Natural killer cell treated with Interleukin-12 subunit alpha and Interleukin-12 subunit beta and Interleukin-15 and Interleukin-18, amount 100 ng/mL, for 72 hours (primary cell): ENCODE data around the gene TANC2. TPM values are rescaled to one million over a fixed set of nuclear protein-coding genes. Genes with fewer than 3 reads are reported as not detected.
"Not testable (repeated sequence)": the region's sequence is repeated elsewhere in the genome, so short reads cannot be mapped to it uniquely, and the experiment has no call there.

Experiments
- ATAC-seq, 2 donors: fragments of 150-1000 bp; cut with Tn5 transposase in 1 of 2; sonication (Bioruptor Pico), chemical (Tn5 transposase) in 1 of 2; 2 replicates each; pipeline ENCODE4 v1.10.0; 2021
- DNase-seq: peaks from one replicate; pipeline ENCODE4 v3.0.0; 2022; ENCODE audit warnings: low spot score
- H3K27ac Mint-ChIP-seq, 2 donors: 1 replicate in 1 of 2; 2 replicates in 1 of 2; pipeline ENCODE4 v1.8.0; 2022; ENCODE audit warnings: mixed read lengths in 2 of 2, mild to moderate bottlenecking in 1 of 2, moderate library complexity in 1 of 2
- H3K27me3 Mint-ChIP-seq, 2 donors: 1 replicate in 1 of 2; 2 replicates in 1 of 2; pipeline ENCODE4 v1.8.0; 2022; ENCODE audit warnings: mixed read lengths in 2 of 2
- H3K36me3 Mint-ChIP-seq: one replicate; pipeline ENCODE4 v1.8.0; 2022; ENCODE audit warnings: mixed read lengths
- H3K4me1 Mint-ChIP-seq, 2 donors: 1 replicate in 1 of 2; 2 replicates in 1 of 2; pipeline ENCODE4 v1.8.0; 2022; ENCODE audit warnings: low read depth in 2 of 2, mixed read lengths in 2 of 2, mild to moderate bottlenecking in 1 of 2
- H3K4me3 Mint-ChIP-seq: one replicate; pipeline ENCODE4 v1.8.0; 2022; ENCODE audit warnings: mixed read lengths
- H3K9me3 Mint-ChIP-seq: 2 replicates; pipeline ENCODE4 v1.8.0; 2022; ENCODE audit warnings: mixed read lengths
- total RNA-seq, 2 donors: library from RNA; stranded (reverse); gene quantifications; one replicate each; pipeline ENCODE4 v1.2.3, GENCODE V29; 2022

The TANC2 gene
- total RNA-seq, 2 donors from 2014 or later: 8.8 to 17.4 TPM

DNA sequence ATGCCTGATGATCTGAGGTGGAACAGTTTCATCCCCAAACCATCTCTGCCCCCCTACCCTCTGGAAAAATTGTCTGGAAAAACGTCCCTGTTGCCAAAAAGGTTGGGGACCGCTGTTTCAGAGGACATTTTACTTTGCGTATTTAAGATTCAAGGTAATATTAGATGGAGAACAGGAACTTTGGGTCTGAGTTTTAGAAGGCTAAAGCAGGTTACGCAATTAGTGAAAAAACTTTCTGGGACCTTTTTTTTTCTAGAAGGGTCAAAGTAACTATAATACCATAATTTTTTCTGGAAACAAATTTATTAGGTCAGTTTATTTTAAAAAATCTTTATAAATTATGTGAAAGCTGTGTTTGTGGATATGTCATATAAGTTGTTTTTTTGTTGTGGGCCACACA, 5.8 kb downstream of the TANC2 start:
- no peaks in the 10 kb centered on the region for H3K27me3 Mint-ChIP-seq
- peaks cover 13 to 17% of the 10 kb centered on the region in 2 donors for H3K4me1 Mint-ChIP-seq
- no peak overlapping the region for H3K27ac Mint-ChIP-seq
- ATAC-seq (no peak), DNase-seq (no peak)
- H3K9me3 Mint-ChIP-seq: peaks cover 3% of the 10 kb centered on the region
- peaks cover 3% of the 10 kb centered on the region for H3K36me3 Mint-ChIP-seq
- no peak overlapping the region for H3K4me3 Mint-ChIP-seq

DNA sequence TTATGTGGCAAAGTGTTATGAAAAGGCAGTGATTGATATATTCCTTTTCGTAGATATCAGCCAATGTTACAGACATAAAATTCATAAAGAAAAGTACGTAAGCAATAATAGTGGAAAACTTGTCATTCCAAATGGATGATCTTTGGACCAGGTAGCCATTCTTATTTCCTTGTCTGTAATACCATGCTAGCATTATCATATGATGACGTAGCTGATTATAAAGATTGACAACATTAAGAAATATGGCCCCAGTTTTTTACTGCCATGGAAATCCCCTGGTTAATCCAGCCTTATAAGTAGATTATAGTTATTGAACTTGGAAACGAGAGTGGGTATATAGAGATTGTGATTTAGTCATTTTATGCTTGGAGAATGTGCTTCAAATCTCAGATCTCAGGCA, 8.8 kb downstream of the TANC2 start:
- Mint-ChIP-seq H3K9me3 (peaks cover 4% of the 10 kb centered on the region), H3K27ac (no peak overlapping the region), H3K27me3 (no peaks in the 10 kb centered on the region), H3K4me3 (no peak overlapping the region), H3K36me3 (peaks cover 4% of the 10 kb centered on the region), H3K4me1 (no peaks in the 10 kb centered on the region)
- ATAC-seq: no peak
- no peak for DNase-seq

DNA sequence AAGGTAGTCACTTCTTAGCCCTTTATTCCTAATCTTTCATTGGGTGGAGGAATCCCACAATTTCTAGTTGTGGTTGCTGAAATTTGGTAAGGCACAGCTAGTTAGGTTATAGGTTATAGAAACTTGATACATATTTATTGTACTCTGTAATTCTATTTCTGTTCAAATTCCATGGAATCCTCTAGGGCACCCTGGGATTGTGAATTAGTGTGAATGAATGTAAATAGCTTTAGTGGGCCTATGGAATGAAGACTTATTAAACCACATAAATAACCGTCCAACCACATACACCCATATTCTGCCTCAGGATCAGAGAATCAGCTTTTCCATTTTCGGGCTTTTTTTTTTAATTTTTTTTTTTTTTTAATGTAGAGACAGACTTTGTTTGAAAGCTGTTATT, 9.2 kb downstream of the TANC2 start:
- Mint-ChIP-seq H3K4me3 (no peak overlapping the region), H3K36me3 (peaks cover 4% of the 10 kb centered on the region), H3K27me3 (no peaks in the 10 kb centered on the region), H3K4me1 (peaks cover 0 to 4% of the 10 kb centered on the region in 2 donors), H3K9me3 (peaks cover 4% of the 10 kb centered on the region), H3K27ac (no peak overlapping the region)
- ATAC-seq (no peak), DNase-seq (no peak)

DNA sequence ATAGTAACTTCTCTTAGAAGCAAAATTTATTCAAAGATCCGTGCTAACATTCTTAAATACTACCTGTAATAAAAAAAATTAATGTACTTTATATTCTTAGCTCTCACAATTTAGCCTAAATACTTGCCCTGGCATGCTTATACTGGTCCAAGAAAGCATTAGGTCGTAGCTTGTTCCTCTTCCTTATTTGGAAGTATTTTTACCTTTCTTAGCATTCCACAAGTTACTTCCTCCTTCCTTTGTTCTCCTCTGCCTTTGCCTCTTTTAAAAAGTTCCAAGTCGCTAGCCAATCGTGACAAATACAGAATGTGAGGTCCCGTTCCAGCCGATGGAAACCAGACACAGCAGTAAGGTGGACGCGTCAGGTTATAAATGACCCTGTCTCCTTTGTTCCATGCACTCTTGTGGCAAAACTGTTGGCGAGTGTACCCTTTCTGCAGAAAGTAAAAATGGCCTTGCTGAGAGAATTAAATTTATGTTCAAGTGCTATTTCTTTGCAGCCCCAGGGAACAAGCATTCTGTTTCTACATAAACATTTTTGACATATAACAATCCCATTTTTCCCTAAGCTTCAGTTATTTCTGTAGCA, 10.7 kb downstream of the TANC2 start:
- not testable (repeated sequence) for H3K4me1 Mint-ChIP-seq, ATAC-seq, H3K36me3 Mint-ChIP-seq, H3K9me3 Mint-ChIP-seq, DNase-seq, H3K27ac Mint-ChIP-seq, H3K4me3 Mint-ChIP-seq, H3K27me3 Mint-ChIP-seq

DNA sequence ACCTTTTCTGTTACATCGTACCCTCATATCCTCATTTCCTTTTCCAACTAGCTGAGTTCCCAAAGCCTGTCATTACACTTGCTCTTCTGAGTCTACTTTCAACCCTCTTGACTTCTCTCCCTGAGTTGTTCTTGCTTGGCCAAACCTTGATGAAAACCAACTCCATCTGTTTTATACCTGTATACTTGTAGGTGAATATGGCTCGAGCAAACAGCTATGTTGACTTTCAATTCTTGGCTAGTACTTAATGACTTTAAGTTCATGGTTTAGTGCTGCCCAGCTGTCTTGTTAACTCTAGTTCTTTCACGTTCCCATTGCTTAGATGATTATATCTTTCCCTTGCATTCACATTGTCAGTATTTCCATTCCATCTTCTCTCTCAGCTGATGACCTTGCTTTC, 14.8 kb downstream of the TANC2 start:
- H3K27me3 Mint-ChIP-seq: no peaks in the 10 kb centered on the region
- peaks cover 0 to 4% of the 10 kb centered on the region in 2 donors for H3K4me1 Mint-ChIP-seq
- DNase-seq (no peak), ATAC-seq (no peak)
- H3K27ac Mint-ChIP-seq: no peak overlapping the region
- no peak overlapping the region for H3K4me3 Mint-ChIP-seq
- peaks cover 10% of the 10 kb centered on the region for H3K9me3 Mint-ChIP-seq
- H3K36me3 Mint-ChIP-seq: peaks cover 4% of the 10 kb centered on the region

DNA sequence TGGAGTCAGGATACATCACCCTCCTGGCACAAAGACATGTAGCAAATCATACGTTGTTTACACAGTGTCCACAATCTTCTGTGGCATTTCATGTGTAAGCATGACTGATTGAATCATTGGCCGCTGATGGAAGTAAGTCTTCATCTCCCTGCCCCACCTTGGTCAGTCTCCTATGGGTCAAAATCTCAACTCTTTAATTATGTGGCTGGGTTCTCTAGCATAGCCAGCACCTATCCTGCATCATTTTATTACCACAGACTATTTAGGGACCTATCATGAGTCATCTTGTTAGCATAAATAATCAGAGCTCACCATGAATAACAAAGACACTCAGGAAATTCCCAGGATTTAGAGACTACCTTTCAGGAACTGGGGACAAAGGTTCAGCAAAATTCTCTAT, 15.9 kb downstream of the TANC2 start:
- DNase-seq: no peak
- H3K9me3 Mint-ChIP-seq: peaks cover 6% of the 10 kb centered on the region
- no peak overlapping the region for H3K4me3 Mint-ChIP-seq
- no peak for ATAC-seq
- peaks cover 0 to 4% of the 10 kb centered on the region in 2 donors for H3K4me1 Mint-ChIP-seq
- H3K27me3 Mint-ChIP-seq: no peaks in the 10 kb centered on the region
- H3K27ac Mint-ChIP-seq: no peak overlapping the region
- H3K36me3 Mint-ChIP-seq: peaks cover under 1% of the 10 kb centered on the region

DNA sequence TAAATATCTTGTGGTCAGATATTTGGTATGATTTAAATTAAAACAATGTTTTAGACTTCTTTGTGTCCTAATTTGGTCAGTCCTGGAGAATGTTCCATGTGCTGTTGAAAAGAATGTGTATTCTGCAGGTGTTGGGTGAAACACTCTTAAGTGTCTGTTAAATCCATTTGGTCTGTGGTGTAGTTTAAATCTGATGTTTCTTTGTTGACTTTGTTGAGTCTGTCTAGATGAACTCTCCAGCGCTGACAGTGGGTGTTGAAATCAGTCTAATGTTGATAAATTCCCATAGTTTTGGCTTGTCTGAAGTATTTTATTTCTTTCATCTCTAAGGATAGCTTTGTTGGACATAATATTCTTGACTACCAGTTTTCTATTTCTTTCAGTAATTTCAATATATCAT, 18.8 kb downstream of the TANC2 start:
- H3K36me3 Mint-ChIP-seq: no peaks in the 10 kb centered on the region
- no peak for ATAC-seq
- no peak for DNase-seq
- peaks cover 0 to 4% of the 10 kb centered on the region in 2 donors for H3K4me1 Mint-ChIP-seq
- H3K4me3 Mint-ChIP-seq: no peak overlapping the region
- no peak overlapping the region for H3K27ac Mint-ChIP-seq
- H3K27me3 Mint-ChIP-seq: no peaks in the 10 kb centered on the region
- H3K9me3 Mint-ChIP-seq: peaks cover 6% of the 10 kb centered on the region

DNA sequence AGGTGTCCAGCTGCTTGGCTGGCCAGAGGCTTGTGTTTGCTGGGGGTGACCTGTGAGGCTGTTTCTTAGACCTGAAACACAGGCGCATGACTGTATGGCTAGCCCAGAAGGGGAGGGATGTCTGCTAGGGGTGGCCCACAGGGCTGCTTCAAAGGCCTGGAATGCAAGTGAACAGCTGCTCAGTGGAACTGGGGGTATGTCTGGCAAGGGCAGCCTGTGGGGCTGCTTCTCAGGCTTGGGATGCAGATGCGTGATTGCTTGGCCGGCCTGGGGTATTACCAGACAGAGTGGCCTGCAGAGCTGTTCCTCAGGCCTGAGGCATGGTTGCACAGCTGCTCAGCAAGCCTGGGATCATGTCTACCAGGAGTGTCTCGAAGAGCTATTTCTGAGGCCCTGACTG, 20.5 kb downstream of the TANC2 start:
- Mint-ChIP-seq H3K36me3 (no peaks in the 10 kb centered on the region), H3K27me3 (no peaks in the 10 kb centered on the region), H3K27ac (no peak overlapping the region), H3K4me3 (no peak overlapping the region), H3K9me3 (peaks cover 6% of the 10 kb centered on the region), H3K4me1 (peaks cover 3 to 5% of the 10 kb centered on the region in 2 donors)
- ATAC-seq (no peak), DNase-seq (no peak)

DNA sequence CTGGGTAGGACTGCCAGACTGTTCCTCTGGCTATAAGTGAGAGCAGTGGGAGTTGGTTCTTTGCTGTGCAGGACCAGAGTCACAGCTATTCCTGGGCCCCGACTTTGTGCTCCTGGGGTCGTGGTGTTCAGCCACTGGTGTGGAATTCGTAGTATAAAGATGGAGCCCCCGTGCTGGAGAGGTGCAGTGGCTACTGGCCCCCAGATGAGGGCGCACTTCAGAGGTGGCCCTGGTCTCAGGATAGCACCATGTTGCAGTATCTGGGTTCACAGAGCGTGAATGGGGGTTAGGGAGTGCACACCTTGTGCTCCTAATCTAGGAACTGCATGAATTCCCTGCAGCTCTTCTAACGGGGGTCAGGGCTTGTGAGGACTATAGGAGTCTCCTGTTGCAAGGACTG, 21.1 kb downstream of the TANC2 start:
- peaks cover 6% of the 10 kb centered on the region for H3K9me3 Mint-ChIP-seq
- no peak overlapping the region for H3K27ac Mint-ChIP-seq
- DNase-seq (no peak), ATAC-seq (no peak)
- no peaks in the 10 kb centered on the region for H3K27me3 Mint-ChIP-seq
- no peak overlapping the region for H3K4me3 Mint-ChIP-seq
- no peaks in the 10 kb centered on the region for H3K36me3 Mint-ChIP-seq
- H3K4me1 Mint-ChIP-seq: peaks cover 3 to 5% of the 10 kb centered on the region in 2 donors

DNA sequence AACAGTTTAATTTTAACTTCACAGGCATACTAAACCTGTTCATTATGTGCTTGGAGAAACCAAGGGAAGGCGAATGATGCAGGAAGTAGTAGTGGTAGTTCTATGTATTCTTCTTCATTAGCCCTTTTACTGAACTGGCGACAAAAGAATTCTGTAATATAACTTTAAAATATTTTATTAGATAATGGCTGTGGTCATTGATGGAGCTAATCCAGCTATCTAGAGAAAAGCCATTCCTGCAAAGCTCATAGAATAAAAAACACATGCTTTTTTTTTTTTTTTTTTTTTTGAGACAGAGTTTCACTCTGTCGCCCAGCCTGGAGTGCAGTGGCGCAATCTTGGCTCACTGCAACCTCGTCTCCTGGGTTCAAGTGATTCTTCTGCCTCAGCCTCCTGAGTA, 23.5 kb downstream of the TANC2 start:
- no peak overlapping the region for H3K27ac Mint-ChIP-seq
- no peaks in the 10 kb centered on the region for H3K36me3 Mint-ChIP-seq
- no peak for ATAC-seq
- no peaks in the 10 kb centered on the region for H3K9me3 Mint-ChIP-seq
- peaks cover 3 to 5% of the 10 kb centered on the region in 2 donors for H3K4me1 Mint-ChIP-seq
- H3K27me3 Mint-ChIP-seq: no peaks in the 10 kb centered on the region
- DNase-seq: no peak
- H3K4me3 Mint-ChIP-seq: no peak overlapping the region

DNA sequence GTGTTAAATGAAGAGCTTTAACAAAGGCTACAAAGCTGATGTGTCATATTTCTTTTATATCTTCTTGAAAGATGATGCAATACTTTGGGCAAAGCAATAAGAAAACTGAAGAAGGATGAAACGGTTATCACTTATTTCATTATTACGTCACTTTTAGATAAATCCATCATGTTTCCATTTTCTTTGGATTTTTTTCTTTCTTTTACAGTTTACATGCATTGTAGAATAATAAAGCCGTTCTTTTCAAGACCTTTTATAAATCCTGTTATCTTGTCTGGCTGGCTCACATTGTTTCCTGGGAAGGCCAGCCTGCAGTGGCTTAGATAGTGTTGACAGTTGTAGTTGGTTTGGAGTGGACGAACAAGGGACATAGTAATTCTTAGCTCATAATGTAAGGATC, 28.9 kb downstream of the TANC2 start:
- Mint-ChIP-seq H3K4me3 (no peak overlapping the region), H3K9me3 (no peaks in the 10 kb centered on the region), H3K36me3 (no peaks in the 10 kb centered on the region), H3K27me3 (no peaks in the 10 kb centered on the region), H3K27ac (no peak overlapping the region), H3K4me1 (peaks cover 11 to 25% of the 10 kb centered on the region in 2 donors)
- DNase-seq: no peak
- ATAC-seq: no peak

DNA sequence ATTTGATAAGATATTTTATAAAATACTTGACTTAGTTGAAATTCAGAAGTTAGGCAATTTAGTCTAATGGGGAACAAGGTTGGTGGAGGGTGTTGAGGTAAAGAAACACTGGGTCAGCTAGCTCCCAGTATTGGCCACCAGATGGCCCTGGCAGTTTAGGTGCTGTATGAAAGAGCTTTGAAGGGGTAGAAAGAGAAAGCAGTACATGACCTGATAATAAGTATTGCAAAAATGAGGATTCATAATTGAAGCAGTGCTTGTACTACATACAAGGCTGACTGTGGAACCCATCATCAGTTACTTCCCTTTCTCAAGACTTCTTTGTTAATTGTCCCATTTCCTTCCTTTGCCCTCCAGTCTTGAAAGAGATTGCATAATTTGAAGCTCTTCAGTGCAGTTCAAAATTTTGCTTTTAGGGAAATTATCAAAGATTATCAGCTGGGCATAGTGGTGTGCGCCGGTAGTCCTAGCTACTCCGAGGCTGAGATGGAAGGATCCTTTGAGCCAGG, 29.4 kb downstream of the TANC2 start:
- no peaks in the 10 kb centered on the region for H3K36me3 Mint-ChIP-seq
- H3K27me3 Mint-ChIP-seq: no peaks in the 10 kb centered on the region
- no peak overlapping the region for H3K27ac Mint-ChIP-seq
- H3K9me3 Mint-ChIP-seq: no peaks in the 10 kb centered on the region
- peak; percentile 66 to 75 for ATAC-seq
- peaks cover 10 to 25% of the 10 kb centered on the region in 2 donors for H3K4me1 Mint-ChIP-seq
- no peak for DNase-seq
- H3K4me3 Mint-ChIP-seq: no peak overlapping the region

DNA sequence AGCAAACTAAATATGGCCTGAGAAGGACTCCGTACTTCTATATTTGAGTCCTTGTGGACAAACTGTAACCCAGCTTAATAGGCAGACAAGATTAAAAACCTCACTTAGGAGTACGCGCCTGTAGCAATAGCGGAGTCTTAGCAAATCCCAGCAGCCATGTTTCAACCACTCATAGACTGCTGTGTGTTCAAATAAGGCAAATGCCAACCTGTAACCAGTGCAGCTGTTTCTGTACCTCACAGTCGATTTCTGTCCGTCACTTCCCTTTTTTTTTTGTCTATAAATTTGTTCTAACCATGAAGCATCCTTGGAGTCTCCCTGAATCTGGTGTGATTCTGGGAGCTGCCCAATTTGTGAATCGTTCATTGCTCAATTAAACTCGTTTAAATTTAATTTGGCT, 30.2 kb downstream of the TANC2 start:
- Mint-ChIP-seq H3K27me3 (no peaks in the 10 kb centered on the region), H3K27ac (no peak overlapping the region), H3K4me1 (peaks cover 6 to 22% of the 10 kb centered on the region in 2 donors), H3K9me3 (no peaks in the 10 kb centered on the region), H3K36me3 (no peaks in the 10 kb centered on the region), H3K4me3 (no peak overlapping the region)
- DNase-seq: no peak
- ATAC-seq: no peak

DNA sequence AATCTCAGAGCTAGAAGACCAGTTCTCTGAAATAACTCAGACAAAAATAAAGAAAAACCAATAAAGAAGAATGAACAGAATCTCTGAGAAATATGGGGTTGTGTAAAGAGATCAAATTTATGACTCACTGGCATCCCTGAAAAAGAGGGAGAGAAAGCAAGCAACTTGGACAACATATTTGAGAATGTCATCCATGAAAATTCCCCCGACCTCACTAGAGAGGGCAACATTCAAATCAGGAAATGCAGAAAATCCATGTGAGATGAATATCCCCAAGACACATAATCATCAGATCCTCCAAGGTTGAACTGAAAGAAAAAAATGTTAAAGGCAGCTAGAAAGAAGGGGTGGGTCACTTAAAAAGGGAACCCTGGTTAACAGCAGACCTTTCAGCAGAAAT, 32.1 kb downstream of the TANC2 start:
- DNase-seq (no peak), ATAC-seq (no peak)
- no peaks in the 10 kb centered on the region for H3K27me3 Mint-ChIP-seq
- H3K9me3 Mint-ChIP-seq: no peaks in the 10 kb centered on the region
- no peaks in the 10 kb centered on the region for H3K36me3 Mint-ChIP-seq
- H3K4me3 Mint-ChIP-seq: no peak overlapping the region
- H3K4me1 Mint-ChIP-seq: peaks cover 6 to 22% of the 10 kb centered on the region in 2 donors
- no peak overlapping the region for H3K27ac Mint-ChIP-seq
